ENCODE data around the gene SYT9. TPM values are rescaled to one million over a fixed set of nuclear protein-coding genes. Genes with fewer than 3 reads are reported as not detected.

Gene SYT9
- total RNA-seq, 4 donors from 2014 or later: 0.13 to 0.47 (median 0.15) TPM; not detected in 1

- H3K27me3 ChIP-seq: peaks cover 7% of the 10 kb centered on the region
- H3K36me3 ChIP-seq: no peaks in the 10 kb centered on the region
- no peak for TF ChIP-seq POLR2A (IDR thresholded peaks at IDR 0.05)
- TF ChIP-seq CTCF (IDR thresholded peaks at IDR 0.05): no peak
- TF ChIP-seq EP300 (IDR thresholded peaks at IDR 0.05): no peak
- no peak for TF ChIP-seq POLR2AphosphoS5 (IDR thresholded peaks at IDR 0.05)
- peaks cover 0 to 5% (median 0%) of the 10 kb centered on the region in 3 donors for H3K9me3 ChIP-seq
- no peaks in the 10 kb centered on the region for H3K4me1 ChIP-seq
- WGBS, 2 donors (ENCODE audit: low coverage in 1 of 2): 69 to 93% methylated on average over 1 to 2 of the region's 2 CpGs
- no peak overlapping the region for H3K4me3 ChIP-seq
- ATAC-seq: no peak
- no peak overlapping the region for H3K27ac ChIP-seq
These were observed 39.6 kb downstream of the SYT9 start for GRCh38 chr11:7291100-7291829.

DNA sequence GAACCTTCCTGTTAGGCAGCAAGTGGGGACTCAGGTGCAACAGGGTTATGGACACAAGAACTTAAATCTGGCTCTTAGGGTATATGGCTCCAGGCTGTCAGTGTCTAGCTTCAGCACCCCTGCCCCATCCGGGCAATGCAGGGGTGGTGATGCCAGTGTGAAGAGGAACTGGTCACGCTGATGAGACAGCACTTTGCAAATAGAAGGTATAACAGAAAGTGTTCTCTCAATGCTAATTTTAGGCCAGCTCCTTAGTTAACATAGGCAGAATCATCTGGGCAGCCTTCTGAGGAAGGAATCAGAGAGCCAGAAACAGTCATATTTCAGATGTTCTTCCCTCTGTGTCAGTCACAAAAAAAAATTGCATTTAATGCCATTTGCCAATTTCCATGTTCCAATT is 41.2 kb downstream of the SYT9 start:
- Histone ChIP-seq H3K27ac (no peak overlapping the region), H3K9me3 (peaks cover 0 to 4% (median 0%) of the 10 kb centered on the region in 3 donors), H3K4me3 (no peak overlapping the region), H3K27me3 (peaks cover 7% of the 10 kb centered on the region), H3K36me3 (no peaks in the 10 kb centered on the region), H3K4me1 (no peaks in the 10 kb centered on the region)
- WGBS, 2 donors (ENCODE audit: low coverage in 1 of 2): 77 to 100% methylated on average over 1 to 2 of the region's 2 CpGs
- no peak for ATAC-seq
- no peak for TF ChIP-seq POLR2A (IDR thresholded peaks at IDR 0.05)
- TF ChIP-seq POLR2AphosphoS5 (IDR thresholded peaks at IDR 0.05): no peak
- no peak for TF ChIP-seq CTCF (IDR thresholded peaks at IDR 0.05)
- TF ChIP-seq EP300 (IDR thresholded peaks at IDR 0.05): no peak

- Histone ChIP-seq H3K27me3 (peaks cover 6% of the 10 kb centered on the region), H3K9me3 (peaks cover 0 to 4% (median 0%) of the 10 kb centered on the region in 3 donors), H3K4me1 (no peaks in the 10 kb centered on the region), H3K27ac (no peak overlapping the region), H3K36me3 (no peaks in the 10 kb centered on the region), H3K4me3 (no peak overlapping the region)
- no peak for ATAC-seq
- WGBS, 2 donors (ENCODE audit: low coverage in 1 of 2): 66 to 77% methylated on average over 3 of the region's 3 CpGs
- TF ChIP-seq POLR2A (IDR thresholded peaks at IDR 0.05) (no peak), POLR2AphosphoS5 (IDR thresholded peaks at IDR 0.05) (no peak), CTCF (IDR thresholded peaks at IDR 0.05) (no peak), EP300 (IDR thresholded peaks at IDR 0.05) (no peak)
These were observed 47.7 kb downstream of the SYT9 start for GRCh38 chr11:7299393-7299792.

GRCh38 chr11:7300281-7300680 is 48.6 kb downstream of the SYT9 start:
- H3K4me1 ChIP-seq: no peaks in the 10 kb centered on the region
- TF ChIP-seq CTCF (IDR thresholded peaks at IDR 0.05): no peak
- TF ChIP-seq POLR2A (IDR thresholded peaks at IDR 0.05): no peak
- no peak for TF ChIP-seq EP300 (IDR thresholded peaks at IDR 0.05)
- TF ChIP-seq POLR2AphosphoS5 (IDR thresholded peaks at IDR 0.05): no peak
- no peak for ATAC-seq
- no peak overlapping the region for H3K4me3 ChIP-seq
- no peaks in the 10 kb centered on the region for H3K9me3 ChIP-seq
- H3K36me3 ChIP-seq: no peaks in the 10 kb centered on the region
- no peak overlapping the region for H3K27ac ChIP-seq
- H3K27me3 ChIP-seq: peaks cover 6% of the 10 kb centered on the region
- 67 to 68% methylated on average over 1 to 2 of the region's 2 CpGs for WGBS, 2 donors (ENCODE audit: low coverage in 1 of 2)

DNA sequence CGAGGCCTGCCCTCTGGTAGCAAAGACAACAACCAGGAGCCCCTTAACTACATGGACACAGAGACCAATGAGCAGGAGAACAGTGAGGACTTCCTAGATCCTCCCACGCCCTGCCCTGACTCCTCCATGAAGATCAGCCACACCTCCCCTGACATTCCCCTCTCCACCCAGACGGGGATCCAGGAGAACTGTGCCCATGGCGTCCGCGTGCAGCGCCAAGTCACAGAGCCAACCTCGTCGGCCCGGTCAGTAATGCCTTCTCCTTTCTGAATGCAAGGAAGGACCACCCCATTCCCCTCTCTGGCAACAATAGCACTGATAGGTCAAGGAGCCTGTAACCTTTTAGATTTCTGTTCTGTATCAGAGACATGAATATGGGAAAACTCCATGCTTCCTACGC is 51.4 kb downstream of the SYT9 start:
- H3K4me3 ChIP-seq: no peak overlapping the region
- peaks cover 6% of the 10 kb centered on the region for H3K27me3 ChIP-seq
- H3K4me1 ChIP-seq: no peaks in the 10 kb centered on the region
- TF ChIP-seq CTCF (IDR thresholded peaks at IDR 0.05) (no peak), POLR2A (IDR thresholded peaks at IDR 0.05) (no peak), EP300 (IDR thresholded peaks at IDR 0.05) (no peak), POLR2AphosphoS5 (IDR thresholded peaks at IDR 0.05) (no peak)
- H3K27ac ChIP-seq: no peak overlapping the region
- no peaks in the 10 kb centered on the region for H3K9me3 ChIP-seq
- ATAC-seq: no peak
- WGBS, 2 donors (ENCODE audit: low coverage in 1 of 2): 91 to 92% methylated on average over 8 of the region's 11 CpGs
- H3K36me3 ChIP-seq: no peaks in the 10 kb centered on the region
